Subcutaneous adipose tissue (tissue), 4 donors: ENCODE results near the gene CCT4. TPM values are rescaled to one million over a fixed set of nuclear protein-coding genes. Genes with fewer than 3 reads are reported as not detected.

Source experiments
- total RNA-seq, 4 donors: library from RNA; depleted of rRNA; stranded (reverse); fragments of >200 nt; gene quantifications; one replicate each; pipeline ENCODE4 v1.1.0, GENCODE V29; 2016
- TF ChIP-seq, protein P1 (sequence below): fragments of 450-650 bp; IDR thresholded peaks from one replicate; pipeline ENCODE4 v1.5.1; 2016; ENCODE audit warnings: low read depth, mild to moderate bottlenecking, control low read depth, antibody characterized with exemption, moderate library complexity

The CCT4 gene
- total RNA-seq, 4 donors from 2014 or later = 75.9 to 127 (median 79.7) TPM

DNA sequence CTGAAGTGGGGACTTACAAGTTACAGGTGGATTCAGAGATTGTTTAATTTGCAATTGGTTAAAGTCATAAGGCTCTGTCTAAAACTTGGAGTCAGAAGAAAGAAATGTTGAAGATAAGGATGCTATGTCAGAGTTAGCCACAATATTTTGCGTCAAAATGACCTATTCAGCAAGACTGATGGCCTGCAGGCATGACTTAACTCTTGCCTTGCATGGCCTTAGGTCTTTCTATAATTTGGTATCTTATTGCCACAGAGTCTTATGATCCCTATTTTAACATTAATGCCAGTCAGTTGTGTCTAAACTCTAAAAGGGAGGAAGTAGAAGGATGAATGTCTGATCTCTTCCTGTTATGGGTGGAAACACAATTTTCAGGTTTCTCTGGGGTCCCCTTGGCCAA, 11.8 kb upstream of the CCT4 start:
- TF ChIP-seq, protein P1, sequence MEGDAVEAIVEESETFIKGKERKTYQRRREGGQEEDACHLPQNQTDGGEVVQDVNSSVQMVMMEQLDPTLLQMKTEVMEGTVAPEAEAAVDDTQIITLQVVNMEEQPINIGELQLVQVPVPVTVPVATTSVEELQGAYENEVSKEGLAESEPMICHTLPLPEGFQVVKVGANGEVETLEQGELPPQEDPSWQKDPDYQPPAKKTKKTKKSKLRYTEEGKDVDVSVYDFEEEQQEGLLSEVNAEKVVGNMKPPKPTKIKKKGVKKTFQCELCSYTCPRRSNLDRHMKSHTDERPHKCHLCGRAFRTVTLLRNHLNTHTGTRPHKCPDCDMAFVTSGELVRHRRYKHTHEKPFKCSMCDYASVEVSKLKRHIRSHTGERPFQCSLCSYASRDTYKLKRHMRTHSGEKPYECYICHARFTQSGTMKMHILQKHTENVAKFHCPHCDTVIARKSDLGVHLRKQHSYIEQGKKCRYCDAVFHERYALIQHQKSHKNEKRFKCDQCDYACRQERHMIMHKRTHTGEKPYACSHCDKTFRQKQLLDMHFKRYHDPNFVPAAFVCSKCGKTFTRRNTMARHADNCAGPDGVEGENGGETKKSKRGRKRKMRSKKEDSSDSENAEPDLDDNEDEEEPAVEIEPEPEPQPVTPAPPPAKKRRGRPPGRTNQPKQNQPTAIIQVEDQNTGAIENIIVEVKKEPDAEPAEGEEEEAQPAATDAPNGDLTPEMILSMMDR = no peak

DNA sequence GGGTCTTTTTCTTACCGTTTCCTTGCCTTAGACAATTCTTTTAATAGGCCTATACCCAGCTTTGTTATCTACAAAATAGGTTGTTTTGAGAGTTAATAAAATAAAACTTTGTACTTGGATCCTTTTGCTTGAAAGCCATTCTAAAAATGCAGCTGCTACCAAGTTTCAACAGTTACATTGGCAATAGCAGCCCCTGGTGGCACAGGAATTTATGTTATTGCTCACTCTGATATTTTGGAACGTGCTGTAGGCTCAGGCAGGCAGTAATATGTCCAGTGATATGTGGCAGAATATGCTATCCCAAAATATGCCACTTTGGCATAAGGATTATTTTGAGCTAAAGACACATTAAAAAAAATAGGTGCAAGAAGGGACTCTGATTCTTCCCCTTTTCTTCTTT, 10.4 kb upstream of the CCT4 start:
- TF ChIP-seq, protein P1 = no peak

DNA sequence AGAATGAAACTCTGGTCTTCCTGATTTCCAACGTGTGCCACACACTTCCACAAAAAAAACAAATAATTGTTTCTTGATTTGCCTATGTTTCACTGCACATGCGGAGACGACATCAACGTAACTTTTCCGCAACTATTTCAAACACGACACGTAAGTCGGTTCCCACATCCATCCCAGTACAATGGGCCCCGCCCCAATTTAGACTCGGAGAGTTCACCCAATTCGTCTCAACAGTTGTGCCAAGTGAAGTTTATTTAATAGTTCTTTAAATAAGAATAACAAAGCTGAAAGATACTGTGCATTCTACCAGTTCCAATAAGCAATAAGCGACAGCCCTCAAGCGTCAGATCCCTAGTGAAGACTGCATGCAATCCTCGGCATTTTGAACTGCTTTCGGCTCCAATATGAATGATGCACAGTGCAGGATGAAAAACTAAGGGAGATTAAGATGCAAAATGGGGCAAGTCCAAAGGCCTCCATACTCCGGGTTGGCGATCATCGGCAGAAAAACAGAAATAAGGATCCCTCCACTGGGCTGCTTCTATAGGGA, 664 bp downstream of the CCT4 start:
- TF ChIP-seq, protein P1 = no peak

DNA sequence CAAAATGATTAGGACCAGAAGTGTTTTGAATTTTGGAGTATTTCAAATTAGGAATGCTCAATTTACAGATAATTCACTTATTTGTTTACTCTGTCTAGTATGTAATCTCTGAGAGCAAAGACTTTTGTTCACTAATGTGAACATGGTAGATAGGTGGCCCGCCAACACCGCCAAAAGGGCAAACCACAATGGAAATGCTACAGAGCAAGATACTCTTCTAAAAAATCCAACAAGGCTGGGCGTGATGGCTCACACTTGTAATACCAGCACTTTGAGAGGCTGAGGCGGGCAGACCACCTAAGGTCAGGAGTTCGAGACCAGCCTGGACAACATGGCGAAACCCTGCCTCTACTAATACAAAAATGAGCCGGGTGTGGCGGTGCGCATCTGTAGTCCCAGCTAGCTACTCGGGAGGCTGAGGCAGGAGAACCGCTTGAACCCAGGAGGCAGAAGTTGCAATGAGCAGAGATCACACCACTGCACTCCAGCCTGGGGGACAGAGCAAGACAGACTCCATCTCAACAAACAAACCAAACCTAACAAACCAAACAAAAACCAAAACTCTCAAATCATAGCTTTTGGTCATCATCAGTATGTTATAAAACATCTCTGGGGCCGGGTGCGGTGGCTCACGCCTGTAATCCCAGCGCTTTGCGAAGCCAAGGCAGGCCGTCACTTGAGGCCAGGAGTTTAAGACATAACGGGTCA, 2.4 kb downstream of the CCT4 start:
- TF ChIP-seq, protein P1 = no peak

DNA sequence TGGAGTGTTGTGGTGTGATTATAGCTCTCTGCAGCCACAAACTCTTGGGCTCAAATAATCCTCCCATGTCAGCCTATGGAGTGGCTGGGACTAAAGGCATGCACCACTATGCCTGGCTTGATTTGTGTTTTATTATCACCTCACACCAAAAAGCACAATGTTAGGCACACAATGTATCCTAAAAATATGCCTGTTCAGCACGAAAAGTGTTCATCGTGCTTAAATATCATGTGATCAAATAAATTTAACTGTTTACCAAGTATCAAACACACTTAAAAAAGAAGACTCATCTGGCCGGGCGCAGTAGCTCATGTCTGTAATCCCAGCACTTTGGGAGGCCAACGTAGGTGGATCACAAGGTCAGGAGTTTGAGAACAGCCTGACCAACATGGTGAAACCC, 5.6 kb downstream of the CCT4 start:
- TF ChIP-seq, protein P1 = no peak

DNA sequence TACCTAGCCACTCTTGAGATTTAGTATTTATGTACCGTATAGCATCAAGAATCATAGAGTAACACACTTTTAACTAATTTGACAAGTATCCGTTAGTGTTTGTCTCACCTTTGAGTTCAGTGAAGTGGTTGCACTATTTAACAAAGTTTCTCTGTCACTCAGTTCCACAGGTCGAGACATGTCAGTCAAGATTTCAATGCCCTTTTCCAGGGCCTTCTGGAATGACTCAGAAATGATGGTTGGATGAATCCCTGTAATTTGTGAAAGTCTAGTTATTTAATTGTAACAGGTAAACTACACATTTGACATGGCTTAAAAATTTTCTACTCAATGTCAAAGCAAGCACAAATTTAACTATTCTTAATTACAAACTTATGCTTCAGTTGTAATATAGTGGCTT, 9.7 kb downstream of the CCT4 start:
- TF ChIP-seq, protein P1 = no peak

DNA sequence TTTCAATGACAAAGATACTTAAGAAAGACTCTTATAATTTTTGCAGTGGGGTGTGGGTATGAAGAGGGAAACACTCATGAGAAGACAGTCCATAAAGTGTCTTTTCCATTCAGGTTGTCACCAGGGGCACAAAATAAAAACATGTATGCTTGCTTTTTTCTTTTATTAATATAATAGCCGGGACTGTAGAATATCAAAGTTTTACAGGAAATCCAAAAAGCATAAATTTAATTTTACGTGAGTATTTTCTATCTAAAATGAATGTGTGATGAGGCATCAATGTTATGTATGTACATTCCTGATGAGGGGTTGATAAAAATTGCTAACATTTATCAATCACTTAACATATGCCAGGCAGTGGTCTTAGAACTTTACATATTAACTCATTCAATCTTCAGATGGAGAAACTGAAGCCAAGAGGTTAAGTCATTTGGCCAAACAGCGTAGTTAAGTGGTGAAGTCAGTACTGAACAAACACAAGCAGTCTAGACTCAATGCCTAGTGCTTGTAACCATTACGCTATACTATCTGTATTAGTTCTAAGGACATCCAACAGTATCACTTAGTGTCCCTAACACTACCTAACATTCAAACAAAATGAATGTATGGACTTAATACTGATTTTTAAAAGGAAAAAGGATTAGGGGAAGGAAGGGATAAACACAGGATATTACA, 10.7 kb downstream of the CCT4 start:
- TF ChIP-seq, protein P1 = no peak
